ENCODE measurements around the gene SLC6A4. TPM values are rescaled to one million over a fixed set of nuclear protein-coding genes. Genes with fewer than 3 reads are reported as not detected.
"Not testable (repeated sequence)": the region's sequence is repeated elsewhere in the genome, so short reads cannot be mapped to it uniquely, and the experiment has no call there.

SLC6A4 gene
- total RNA-seq, 1 experiment from 2014 or later = not detected

- DNase-seq (ENCODE audit: low read depth); in situ Hi-C loops (cut with HindIII; ENCODE audit: low pct_unique_long_range_greater_than_20kb, low sequenced_read_pairs): not testable (repeated sequence)
These were observed 34.8 kb downstream of the SLC6A4 start for GRCh38 chr17:30200656-30201055.

DNA sequence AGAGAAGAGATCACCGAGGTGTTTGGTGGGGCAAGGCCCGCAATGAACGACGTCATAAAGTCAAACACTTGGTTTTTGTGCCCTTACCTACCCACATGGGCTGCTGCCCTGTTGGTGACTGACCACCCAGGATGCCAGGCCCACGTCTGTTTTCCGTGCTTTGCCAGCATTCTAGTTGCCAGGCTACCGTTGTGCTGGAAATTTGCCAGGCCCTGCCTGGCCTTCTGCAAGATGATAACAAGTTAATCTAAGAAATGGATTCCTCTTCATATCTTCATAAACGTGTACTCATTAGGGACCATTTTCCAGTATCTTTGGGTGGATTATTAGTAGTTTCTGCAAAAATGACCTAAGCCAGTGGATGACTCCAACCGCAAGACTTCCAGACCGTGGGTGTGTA lies 35.4 kb downstream of the SLC6A4 start:
- in situ Hi-C loops (cut with HindIII; ENCODE audit: low pct_unique_long_range_greater_than_20kb, low sequenced_read_pairs) = no loop called here
- no peak for DNase-seq (ENCODE audit: low read depth)

DNA sequence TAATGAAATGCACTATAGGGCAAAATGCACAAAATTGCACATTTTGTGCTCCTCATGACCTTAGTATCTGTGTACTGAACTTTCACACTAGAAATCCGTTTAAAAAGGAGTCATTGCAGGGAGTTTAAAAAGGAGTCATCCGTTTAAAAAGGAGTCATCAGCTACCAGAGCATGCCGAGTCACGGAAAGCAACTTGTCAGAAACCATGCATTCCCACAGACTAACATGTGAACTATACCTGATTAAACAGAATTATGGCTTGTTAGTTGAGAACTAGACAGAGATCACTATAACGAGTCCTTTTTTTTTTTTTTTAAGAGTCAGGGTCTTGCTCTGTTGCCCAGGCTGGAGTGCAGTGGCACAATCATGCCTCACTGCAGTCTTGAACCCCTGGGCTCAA lies 35.9 kb downstream of the SLC6A4 start:
- no peak for DNase-seq (ENCODE audit: low read depth)
- in situ Hi-C loops (cut with HindIII; ENCODE audit: low pct_unique_long_range_greater_than_20kb, low sequenced_read_pairs) = no loop called here

GRCh38 chr17:30197416-30197815 lies 38.1 kb downstream of the SLC6A4 start:
- DNase-seq (ENCODE audit: low read depth) = no peak
- in situ Hi-C loops (cut with HindIII; ENCODE audit: low pct_unique_long_range_greater_than_20kb, low sequenced_read_pairs) = no loop called here

- DNase-seq (ENCODE audit: low read depth) = no peak
- in situ Hi-C loops (cut with HindIII; ENCODE audit: low pct_unique_long_range_greater_than_20kb, low sequenced_read_pairs) = no loop called here
These were observed 39.0 kb downstream of the SLC6A4 start for GRCh38 chr17:30196504-30196903.

DNA sequence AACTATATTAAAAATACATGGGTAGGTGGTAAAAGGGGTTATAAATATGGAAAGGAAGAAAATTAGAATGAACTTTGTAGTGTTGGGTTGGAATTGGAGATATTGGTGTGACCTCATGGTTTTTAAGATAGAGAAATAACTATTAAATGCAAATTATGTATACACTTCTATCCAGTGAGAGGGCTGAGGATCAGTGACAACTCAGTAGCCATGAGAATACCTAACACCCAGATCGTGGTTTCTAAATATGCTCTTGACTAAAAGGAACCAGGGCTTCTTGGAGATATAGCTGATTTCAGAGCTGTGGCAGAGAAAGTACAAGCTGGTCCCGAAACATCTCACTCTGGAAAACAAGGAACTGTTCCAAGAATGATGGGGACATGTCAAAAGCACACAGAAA lies 44.4 kb downstream of the SLC6A4 start:
- in situ Hi-C loops (cut with HindIII; ENCODE audit: low pct_unique_long_range_greater_than_20kb, low sequenced_read_pairs) = no loop called here
- no peak for DNase-seq (ENCODE audit: low read depth)

GRCh38 chr17:30188211-30188939 lies 47.1 kb downstream of the SLC6A4 start:
- in situ Hi-C loops (cut with HindIII; ENCODE audit: low pct_unique_long_range_greater_than_20kb, low sequenced_read_pairs) = no loop called here
- peak; percentile 45 for DNase-seq (ENCODE audit: low read depth)

GRCh38 chr17:30187573-30187972 lies 47.9 kb downstream of the SLC6A4 start:
- DNase-seq (ENCODE audit: low read depth) = peak; percentile 29
- in situ Hi-C loops (cut with HindIII; ENCODE audit: low pct_unique_long_range_greater_than_20kb, low sequenced_read_pairs) = no loop called here

- in situ Hi-C loops (cut with HindIII; ENCODE audit: low pct_unique_long_range_greater_than_20kb, low sequenced_read_pairs) = no loop called here
- no peak for DNase-seq (ENCODE audit: low read depth)
These were observed 48.7 kb downstream of the SLC6A4 start for GRCh38 chr17:30186761-30187160.

DNA sequence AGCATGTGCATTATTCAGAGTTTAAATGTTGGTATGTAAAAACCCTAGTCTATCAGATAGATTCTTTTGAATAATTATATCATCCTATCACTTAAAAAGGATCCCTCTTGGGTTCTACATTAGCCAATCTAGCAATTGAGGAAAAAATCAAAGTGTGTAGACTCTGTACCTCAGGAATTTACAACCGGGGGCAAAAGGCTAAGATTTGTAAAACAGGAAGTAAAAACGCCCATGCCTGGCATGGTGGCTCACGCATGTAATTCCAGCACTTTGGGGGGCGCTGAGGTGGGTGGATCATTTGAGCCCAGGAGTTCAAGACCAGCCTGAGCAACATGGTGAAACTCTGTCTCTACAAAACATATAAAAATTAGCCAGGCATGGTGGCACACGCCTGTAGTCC lies 58.6 kb downstream of the SLC6A4 start:
- no peak for DNase-seq (ENCODE audit: low read depth)
- in situ Hi-C loops (cut with HindIII; ENCODE audit: low pct_unique_long_range_greater_than_20kb, low sequenced_read_pairs) = no loop called here

- in situ Hi-C loops (cut with HindIII; ENCODE audit: low pct_unique_long_range_greater_than_20kb, low sequenced_read_pairs) = no loop called here
- no peak for DNase-seq (ENCODE audit: low read depth)
These were observed 60.9 kb downstream of the SLC6A4 start for GRCh38 chr17:30174556-30174955.

GRCh38 chr17:30173649-30174048 lies 61.8 kb downstream of the SLC6A4 start:
- in situ Hi-C loops (cut with HindIII; ENCODE audit: low pct_unique_long_range_greater_than_20kb, low sequenced_read_pairs) = no loop called here
- no peak for DNase-seq (ENCODE audit: low read depth)

DNA sequence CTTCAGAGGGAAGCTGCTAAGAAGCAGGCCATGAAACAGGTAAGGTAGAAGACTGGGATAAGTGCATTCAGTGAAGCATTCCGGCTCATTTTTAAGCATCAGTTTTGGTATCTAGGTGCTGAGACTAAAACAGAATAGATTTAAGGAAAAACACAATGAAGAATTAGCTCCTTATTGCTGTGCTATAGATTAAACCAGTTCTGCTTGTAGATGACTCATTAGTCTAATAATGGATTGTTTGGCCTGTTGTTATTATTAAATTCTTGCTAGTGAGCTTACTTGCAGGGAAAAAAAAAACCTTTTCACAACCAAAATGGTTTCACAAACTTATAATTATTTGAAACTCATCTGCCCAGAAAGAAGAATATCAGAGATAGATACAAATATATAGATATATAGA lies 62.9 kb downstream of the SLC6A4 start:
- DNase-seq (ENCODE audit: low read depth) = no peak
- in situ Hi-C loops (cut with HindIII; ENCODE audit: low pct_unique_long_range_greater_than_20kb, low sequenced_read_pairs) = no loop called here

DNA sequence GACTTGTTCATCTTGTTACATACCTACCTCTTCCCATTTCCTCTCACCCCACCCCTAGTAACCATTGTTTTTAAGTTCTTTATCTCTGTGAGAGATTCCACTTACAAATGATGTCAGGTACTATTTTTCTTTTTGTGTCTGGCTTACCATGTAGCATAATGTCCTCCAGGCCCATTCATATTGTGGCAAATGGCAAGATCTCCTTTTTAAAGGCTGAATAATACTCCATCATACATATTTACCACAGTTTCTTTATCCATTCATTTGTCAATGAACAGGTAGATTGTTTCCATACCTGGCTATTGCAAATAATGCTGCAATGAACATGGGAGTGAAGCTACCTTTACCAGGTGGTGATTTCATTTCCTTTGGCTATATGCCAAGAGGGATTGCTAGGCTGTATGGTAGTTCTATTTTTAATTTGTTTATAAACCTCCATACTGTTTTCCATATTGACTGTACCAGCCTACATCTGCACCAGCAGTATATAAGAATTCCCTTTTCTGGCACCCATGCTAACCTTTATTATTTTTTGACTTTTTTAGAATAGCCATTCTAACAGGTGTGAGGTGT lies 65.0 kb downstream of the SLC6A4 start:
- in situ Hi-C loops (cut with HindIII; ENCODE audit: low pct_unique_long_range_greater_than_20kb, low sequenced_read_pairs) = no loop called here
- no peak for DNase-seq (ENCODE audit: low read depth)

DNA sequence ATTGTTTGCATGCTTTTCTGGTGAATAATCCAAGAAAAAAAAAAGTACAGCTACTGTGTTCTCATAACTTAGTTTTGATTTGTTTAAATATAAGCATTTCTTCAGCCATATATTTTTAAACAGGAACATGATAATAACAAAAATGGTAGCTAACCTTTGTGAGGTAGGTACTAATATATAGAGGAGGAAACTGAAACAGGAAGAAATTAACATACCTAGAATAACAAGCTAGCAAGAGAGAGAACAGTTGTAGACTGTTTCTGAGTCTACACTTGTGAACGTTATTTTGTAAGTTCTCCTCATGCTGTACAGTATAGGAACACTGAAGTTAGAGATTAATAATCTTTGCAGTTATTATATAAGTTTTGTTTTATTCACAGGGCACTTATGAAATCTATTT lies 69.5 kb downstream of the SLC6A4 start:
- DNase-seq (ENCODE audit: low read depth) = no peak

DNA sequence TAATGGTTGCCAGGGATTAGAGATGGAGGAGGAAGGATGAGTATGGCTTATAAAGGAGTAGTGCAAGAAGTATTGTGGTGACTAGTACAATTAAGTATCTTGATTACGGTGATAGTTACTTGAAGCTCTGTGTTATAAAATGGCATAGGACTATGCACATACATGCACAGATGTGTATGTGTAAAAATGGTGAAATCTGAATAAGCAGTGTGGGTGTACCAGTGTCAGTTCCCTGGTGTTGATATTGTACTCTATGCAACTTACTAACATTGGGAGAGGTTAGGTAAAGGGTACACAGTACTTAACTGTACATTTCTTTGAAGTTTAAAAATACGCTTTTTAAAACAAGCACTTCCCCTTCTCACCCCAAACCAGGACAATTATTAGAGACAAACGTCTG lies 70.3 kb downstream of the SLC6A4 start:
- in situ Hi-C loops (cut with HindIII; ENCODE audit: low pct_unique_long_range_greater_than_20kb, low sequenced_read_pairs) = no loop called here
- no peak for DNase-seq (ENCODE audit: low read depth)

More for the DNA sequence above, 69.5 kb downstream of the SLC6A4 start:
- in situ Hi-C loops (cut with HindIII; ENCODE audit: low pct_unique_long_range_greater_than_20kb, low sequenced_read_pairs) = no loop called here

DNA sequence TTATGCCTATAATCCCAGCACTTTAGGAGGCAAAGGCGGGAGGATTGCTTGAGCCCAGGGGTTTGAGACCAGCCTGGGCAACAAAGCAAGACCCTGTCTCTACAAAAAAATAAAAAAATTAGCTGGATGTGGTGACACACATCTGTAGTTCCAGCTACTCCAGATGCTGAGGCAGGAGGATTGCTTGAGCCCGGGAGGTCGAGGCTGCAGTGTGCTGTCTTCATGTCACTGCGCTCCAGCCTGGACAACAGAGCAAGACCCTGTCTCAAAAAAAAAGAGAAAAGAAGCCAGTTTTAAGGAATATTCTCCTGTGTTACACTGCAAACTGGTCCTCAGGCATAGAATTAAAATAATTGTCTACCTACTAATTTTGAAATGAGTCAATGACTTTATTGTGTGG lies 71.0 kb downstream of the SLC6A4 start:
- in situ Hi-C loops (cut with HindIII; ENCODE audit: low pct_unique_long_range_greater_than_20kb, low sequenced_read_pairs) = no loop called here
- DNase-seq (ENCODE audit: low read depth) = no peak

- in situ Hi-C loops (cut with HindIII; ENCODE audit: low pct_unique_long_range_greater_than_20kb, low sequenced_read_pairs) = no loop called here
- DNase-seq (ENCODE audit: low read depth) = no peak
These were observed 73.9 kb downstream of the SLC6A4 start for GRCh38 chr17:30161601-30162000.

DNA sequence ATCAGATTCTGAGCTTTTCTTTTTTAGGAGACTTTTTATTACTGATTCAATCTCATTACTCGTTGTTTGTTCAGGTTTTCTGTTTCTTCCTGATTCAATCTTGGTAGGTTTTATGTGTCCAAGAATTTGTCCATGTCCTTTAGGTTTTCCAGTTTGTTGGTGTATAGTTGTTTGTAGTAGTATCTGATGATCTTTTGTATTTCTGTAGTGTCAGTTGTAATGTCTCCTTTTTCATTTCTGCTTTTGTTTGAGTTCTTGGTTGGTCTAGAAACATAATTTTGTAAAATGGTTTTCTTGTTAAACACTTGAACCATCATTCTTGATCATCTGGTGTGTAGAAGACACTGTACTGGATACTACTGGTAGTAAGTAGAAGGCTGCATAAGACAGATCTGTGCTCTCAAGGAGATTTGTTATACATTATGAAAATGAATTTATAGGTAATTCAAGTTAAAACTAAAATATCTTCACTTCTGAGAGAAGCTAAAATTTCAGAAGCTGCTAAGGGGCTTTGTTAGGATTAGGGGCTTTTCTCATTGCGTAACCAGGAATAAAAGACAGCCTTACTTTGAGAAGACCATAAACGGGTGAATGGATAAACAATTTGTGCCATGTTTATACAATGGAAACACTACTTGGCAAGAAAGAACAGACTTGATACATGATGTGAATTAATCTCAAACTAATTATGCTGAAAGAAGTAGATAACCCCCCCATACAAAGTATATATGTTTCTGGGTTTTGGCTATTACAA lies 74.9 kb downstream of the SLC6A4 start:
- in situ Hi-C loops (cut with HindIII; ENCODE audit: low pct_unique_long_range_greater_than_20kb, low sequenced_read_pairs) = no loop called here
- no peak for DNase-seq (ENCODE audit: low read depth)
